Measurements from ENCODE around the gene SASH1.

Gene SASH1

GRCh38 chr6:148445116-148445515 is 102.5 kb downstream of the SASH1 start:
- H3K36me3 Mint-ChIP-seq, result no peaks in the 10 kb centered on the region
- H3K9me3 Mint-ChIP-seq, result no peaks in the 10 kb centered on the region
- H3K27me3 Mint-ChIP-seq, result peaks cover 6% of the 10 kb centered on the region

GRCh38 chr6:148445620-148446019 is 103.0 kb downstream of the SASH1 start:
- H3K4me3 Mint-ChIP-seq, result no peak overlapping the region
- no peaks in the 10 kb centered on the region for H3K9me3 Mint-ChIP-seq
- H3K27ac Mint-ChIP-seq, result no peak overlapping the region
- no peaks in the 10 kb centered on the region for H3K4me1 Mint-ChIP-seq
- peaks cover 6% of the 10 kb centered on the region for H3K27me3 Mint-ChIP-seq
- H3K36me3 Mint-ChIP-seq, result no peaks in the 10 kb centered on the region

More at GRCh38 chr6:148445116-148445515, 102.5 kb downstream of the SASH1 start:
- Mint-ChIP-seq H3K4me3 (no peak overlapping the region), H3K27ac (no peak overlapping the region), H3K4me1 (no peaks in the 10 kb centered on the region)

GRCh38 chr6:148446681-148447080 is 104.0 kb downstream of the SASH1 start:
- Mint-ChIP-seq H3K4me3 (no peak overlapping the region), H3K9me3 (no peaks in the 10 kb centered on the region), H3K36me3 (no peaks in the 10 kb centered on the region), H3K4me1 (no peaks in the 10 kb centered on the region), H3K27me3 (peaks cover 6% of the 10 kb centered on the region), H3K27ac (no peak overlapping the region)

- Mint-ChIP-seq H3K36me3 (no peaks in the 10 kb centered on the region), H3K4me3 (no peak overlapping the region), H3K9me3 (no peaks in the 10 kb centered on the region), H3K27me3 (peaks cover 6% of the 10 kb centered on the region), H3K4me1 (no peaks in the 10 kb centered on the region), H3K27ac (no peak overlapping the region)
Observed at GRCh38 chr6:148447521-148448230, 105.0 kb downstream of the SASH1 start.

GRCh38 chr6:148448369-148449012 is 105.9 kb downstream of the SASH1 start:
- Mint-ChIP-seq H3K9me3 (no peaks in the 10 kb centered on the region), H3K27me3 (peaks cover 6% of the 10 kb centered on the region), H3K4me1 (no peaks in the 10 kb centered on the region), H3K27ac (no peak overlapping the region), H3K36me3 (no peaks in the 10 kb centered on the region), H3K4me3 (no peak overlapping the region)

- Mint-ChIP-seq H3K27ac (no peak overlapping the region), H3K9me3 (no peaks in the 10 kb centered on the region), H3K36me3 (no peaks in the 10 kb centered on the region), H3K27me3 (peaks cover 3% of the 10 kb centered on the region), H3K4me1 (no peaks in the 10 kb centered on the region), H3K4me3 (no peak overlapping the region)
Observed at GRCh38 chr6:148450866-148451265, 108.2 kb downstream of the SASH1 start.

GRCh38 chr6:148451690-148452089 is 109.1 kb downstream of the SASH1 start:
- Mint-ChIP-seq H3K4me3 (no peak overlapping the region), H3K9me3 (no peaks in the 10 kb centered on the region), H3K4me1 (no peaks in the 10 kb centered on the region), H3K27ac (no peak overlapping the region), H3K36me3 (no peaks in the 10 kb centered on the region), H3K27me3 (peaks cover 3% of the 10 kb centered on the region)

- Mint-ChIP-seq H3K4me1 (no peaks in the 10 kb centered on the region), H3K36me3 (no peaks in the 10 kb centered on the region), H3K27ac (no peak overlapping the region), H3K9me3 (no peaks in the 10 kb centered on the region), H3K27me3 (peaks cover 3% of the 10 kb centered on the region), H3K4me3 (no peak overlapping the region)
Observed at GRCh38 chr6:148452876-148453275, 110.2 kb downstream of the SASH1 start.

- H3K9me3 Mint-ChIP-seq, result no peaks in the 10 kb centered on the region
- H3K4me1 Mint-ChIP-seq, result no peaks in the 10 kb centered on the region
- no peak overlapping the region for H3K27ac Mint-ChIP-seq
- H3K27me3 Mint-ChIP-seq, result no peaks in the 10 kb centered on the region
- H3K36me3 Mint-ChIP-seq, result no peaks in the 10 kb centered on the region
- H3K4me3 Mint-ChIP-seq, result no peak overlapping the region
Observed at GRCh38 chr6:148453906-148454305, 111.3 kb downstream of the SASH1 start.

- Mint-ChIP-seq H3K27me3 (no peaks in the 10 kb centered on the region), H3K9me3 (no peaks in the 10 kb centered on the region), H3K4me3 (no peak overlapping the region), H3K36me3 (no peaks in the 10 kb centered on the region), H3K4me1 (no peaks in the 10 kb centered on the region), H3K27ac (no peak overlapping the region)
Observed at GRCh38 chr6:148455225-148455624, 112.6 kb downstream of the SASH1 start.

- no peaks in the 10 kb centered on the region for H3K27me3 Mint-ChIP-seq
- H3K4me1 Mint-ChIP-seq, result no peaks in the 10 kb centered on the region
- H3K9me3 Mint-ChIP-seq, result no peaks in the 10 kb centered on the region
- no peaks in the 10 kb centered on the region for H3K36me3 Mint-ChIP-seq
- H3K4me3 Mint-ChIP-seq, result no peak overlapping the region
- no peak overlapping the region for H3K27ac Mint-ChIP-seq
Observed at GRCh38 chr6:148455674-148456558, 113.3 kb downstream of the SASH1 start.

GRCh38 chr6:148457137-148457842 is 114.7 kb downstream of the SASH1 start:
- H3K27ac Mint-ChIP-seq, result no peak overlapping the region

GRCh38 chr6:148457843-148458159 is 115.2 kb downstream of the SASH1 start:
- H3K27me3 Mint-ChIP-seq, result no peaks in the 10 kb centered on the region
- no peaks in the 10 kb centered on the region for H3K9me3 Mint-ChIP-seq
- H3K36me3 Mint-ChIP-seq, result no peaks in the 10 kb centered on the region
- no peak overlapping the region for H3K4me3 Mint-ChIP-seq
- no peak overlapping the region for H3K27ac Mint-ChIP-seq
- H3K4me1 Mint-ChIP-seq, result no peaks in the 10 kb centered on the region

More at GRCh38 chr6:148457137-148457842, 114.7 kb downstream of the SASH1 start:
- H3K36me3 Mint-ChIP-seq, result no peaks in the 10 kb centered on the region
- no peaks in the 10 kb centered on the region for H3K9me3 Mint-ChIP-seq
- no peaks in the 10 kb centered on the region for H3K4me1 Mint-ChIP-seq
- no peaks in the 10 kb centered on the region for H3K27me3 Mint-ChIP-seq
- H3K4me3 Mint-ChIP-seq, result no peak overlapping the region

GRCh38 chr6:148459238-148459637 is 116.6 kb downstream of the SASH1 start:
- Mint-ChIP-seq H3K9me3 (no peaks in the 10 kb centered on the region), H3K27me3 (no peaks in the 10 kb centered on the region), H3K4me1 (no peaks in the 10 kb centered on the region), H3K4me3 (no peak overlapping the region), H3K36me3 (no peaks in the 10 kb centered on the region), H3K27ac (no peak overlapping the region)

GRCh38 chr6:148460876-148461646 is 118.4 kb downstream of the SASH1 start:
- H3K4me3 Mint-ChIP-seq, result no peak overlapping the region
- peaks cover 5% of the 10 kb centered on the region for H3K27me3 Mint-ChIP-seq
- H3K4me1 Mint-ChIP-seq, result no peaks in the 10 kb centered on the region
- H3K9me3 Mint-ChIP-seq, result no peaks in the 10 kb centered on the region
- H3K27ac Mint-ChIP-seq, result no peak overlapping the region
- H3K36me3 Mint-ChIP-seq, result no peaks in the 10 kb centered on the region

Measured in activated naive CD4-positive, alpha-beta T cell treated with anti-CD3 and anti-CD28 coated beads, Interleukin-2, amount 50 U/mL, for 24 hours (primary cell).